Measurements from ENCODE around the gene HERC2. TPM values are rescaled to one million over a fixed set of nuclear protein-coding genes. Genes with fewer than 3 reads are reported as not detected.

The HERC2 gene
- total RNA-seq, 1 donor, result 53.6 TPM

DNA sequence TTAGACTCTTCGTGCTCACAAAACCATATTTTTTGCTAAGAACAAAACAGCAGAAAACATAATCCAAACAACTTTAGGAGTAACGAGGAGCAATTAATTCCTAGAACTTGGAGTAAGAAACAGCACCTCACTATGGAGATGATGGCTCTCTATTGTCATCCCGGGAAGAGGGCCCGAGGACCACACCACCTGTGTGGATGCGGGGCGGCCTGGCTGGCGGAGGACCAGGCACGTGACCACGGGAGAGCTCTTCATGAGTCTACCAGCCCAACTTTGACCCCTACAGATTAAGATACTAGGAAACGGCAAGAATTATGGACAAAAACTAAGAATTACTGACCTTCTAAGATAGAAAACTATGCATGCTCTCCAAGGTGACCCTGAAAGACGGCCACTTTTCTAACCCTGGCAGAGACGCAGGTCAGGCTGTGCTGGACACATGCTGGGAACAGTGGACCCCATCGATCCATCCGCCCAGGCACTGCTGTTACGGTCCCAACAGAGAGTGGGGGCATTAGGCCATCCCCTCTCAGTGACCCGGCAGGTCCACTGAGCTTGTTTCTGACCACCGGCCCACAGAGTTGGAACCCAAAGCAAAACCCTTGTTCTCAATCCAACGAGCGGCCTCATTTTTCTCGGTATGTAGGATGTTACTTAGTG is 209.7 kb downstream of the HERC2 start:
- no peak for TF ChIP-seq CTCF (IDR thresholded peaks at IDR 0.05; ENCODE audit: extremely low read depth, low read depth, low read length)
- no peaks in the 10 kb centered on the region for H3K9me3 ChIP-seq (ENCODE audit: low read depth, low read length)
- no peak for DNase-seq (ENCODE audit: insufficient read length, low spot score, missing footprints)

DNA sequence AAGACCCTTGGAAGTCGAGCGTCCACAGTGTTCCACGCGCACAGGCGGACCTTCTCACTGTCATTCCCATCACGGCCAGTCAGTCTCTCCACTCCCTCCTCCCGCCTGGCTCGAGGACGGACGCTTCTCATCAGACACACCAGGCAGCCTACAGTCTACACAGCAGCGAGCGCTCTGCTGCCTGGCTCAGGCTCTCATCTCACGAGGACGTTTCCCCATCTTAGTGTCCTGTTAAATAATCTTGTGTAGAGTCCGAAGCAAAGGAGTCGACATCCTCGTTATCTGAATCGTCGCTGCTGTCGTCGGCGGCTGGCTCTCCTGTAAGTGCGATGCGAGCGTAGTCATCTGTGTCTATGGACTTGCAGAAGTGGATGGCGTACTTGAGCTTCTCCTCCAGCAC is 210.4 kb downstream of the HERC2 start:
- no peak overlapping the region for H3K4me2 ChIP-seq (ENCODE audit: insufficient read depth, low read length)
- H4K20me1 ChIP-seq (ENCODE audit: insufficient read depth, low read length), result peaks cover 11% of the 10 kb centered on the region
- TF ChIP-seq CTCF (IDR thresholded peaks at IDR 0.05; ENCODE audit: extremely low read depth, low read depth, low read length), result no peak
- H3K79me2 ChIP-seq (ENCODE audit: insufficient read depth, low read length), result no peaks in the 10 kb centered on the region
- no peak overlapping the region for H2AFZ ChIP-seq (ENCODE audit: low read length)
- peaks cover 45% of the 10 kb centered on the region for H3K36me3 ChIP-seq (ENCODE audit: insufficient read depth, low read length)
- no peaks in the 10 kb centered on the region for H3K9me3 ChIP-seq (ENCODE audit: low read depth, low read length)
- peak; percentile 54 for DNase-seq (ENCODE audit: insufficient read length, low spot score, missing footprints)
- H3K4me1 ChIP-seq (ENCODE audit: insufficient read depth, low read length), result peaks cover 2% of the 10 kb centered on the region
- H3K27ac ChIP-seq (ENCODE audit: low read depth, low read length), result no peak overlapping the region
- H3K27me3 ChIP-seq (ENCODE audit: insufficient read depth, low read length), result no peaks in the 10 kb centered on the region
- no peak overlapping the region for H3K4me3 ChIP-seq (ENCODE audit: insufficient read depth, low read length)

More for the DNA sequence above, 209.7 kb downstream of the HERC2 start:
- no peak overlapping the region for H3K4me3 ChIP-seq (ENCODE audit: insufficient read depth, low read length)
- no peak overlapping the region for H2AFZ ChIP-seq (ENCODE audit: low read length)
- no peaks in the 10 kb centered on the region for H3K79me2 ChIP-seq (ENCODE audit: insufficient read depth, low read length)
- peaks cover 2% of the 10 kb centered on the region for H3K4me1 ChIP-seq (ENCODE audit: insufficient read depth, low read length)
- H3K36me3 ChIP-seq (ENCODE audit: insufficient read depth, low read length), result peaks cover 49% of the 10 kb centered on the region
- H3K27ac ChIP-seq (ENCODE audit: low read depth, low read length), result no peak overlapping the region
- no peaks in the 10 kb centered on the region for H3K27me3 ChIP-seq (ENCODE audit: insufficient read depth, low read length)
- no peak overlapping the region for H3K4me2 ChIP-seq (ENCODE audit: insufficient read depth, low read length)
- H4K20me1 ChIP-seq (ENCODE audit: insufficient read depth, low read length), result peaks cover 11% of the 10 kb centered on the region

DNA sequence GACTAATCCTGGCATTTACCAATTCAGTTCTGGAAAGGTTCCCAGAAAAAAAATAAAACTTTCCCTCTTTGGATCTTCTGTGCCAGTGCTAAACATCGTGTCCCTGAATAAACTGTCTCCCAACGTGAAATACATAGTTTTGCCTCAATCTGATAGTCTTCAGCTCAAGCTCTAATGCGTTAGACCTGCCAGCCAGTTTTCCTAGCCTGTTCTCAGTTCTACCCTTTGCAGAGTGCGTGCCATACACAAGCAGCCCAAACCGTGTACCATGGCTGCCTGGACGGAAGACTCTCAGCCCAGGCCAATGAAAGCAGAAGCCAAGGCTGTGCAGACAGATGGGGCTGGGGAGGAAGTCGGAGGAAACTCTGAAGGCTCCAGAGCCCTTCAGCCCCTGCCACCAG is 211.5 kb downstream of the HERC2 start:
- peak; percentile 51 for DNase-seq (ENCODE audit: insufficient read length, low spot score, missing footprints)
- peaks cover 36% of the 10 kb centered on the region for H3K36me3 ChIP-seq (ENCODE audit: insufficient read depth, low read length)
- no peak overlapping the region for H3K4me3 ChIP-seq (ENCODE audit: insufficient read depth, low read length)
- peaks cover 2% of the 10 kb centered on the region for H3K4me1 ChIP-seq (ENCODE audit: insufficient read depth, low read length)
- no peak for TF ChIP-seq CTCF (IDR thresholded peaks at IDR 0.05; ENCODE audit: extremely low read depth, low read depth, low read length)
- H3K9me3 ChIP-seq (ENCODE audit: low read depth, low read length), result no peaks in the 10 kb centered on the region
- peaks cover 11% of the 10 kb centered on the region for H4K20me1 ChIP-seq (ENCODE audit: insufficient read depth, low read length)
- H3K27ac ChIP-seq (ENCODE audit: low read depth, low read length), result no peak overlapping the region
- no peak overlapping the region for H2AFZ ChIP-seq (ENCODE audit: low read length)
- no peak overlapping the region for H3K4me2 ChIP-seq (ENCODE audit: insufficient read depth, low read length)
- H3K27me3 ChIP-seq (ENCODE audit: insufficient read depth, low read length), result no peaks in the 10 kb centered on the region
- H3K79me2 ChIP-seq (ENCODE audit: insufficient read depth, low read length), result no peaks in the 10 kb centered on the region

DNA sequence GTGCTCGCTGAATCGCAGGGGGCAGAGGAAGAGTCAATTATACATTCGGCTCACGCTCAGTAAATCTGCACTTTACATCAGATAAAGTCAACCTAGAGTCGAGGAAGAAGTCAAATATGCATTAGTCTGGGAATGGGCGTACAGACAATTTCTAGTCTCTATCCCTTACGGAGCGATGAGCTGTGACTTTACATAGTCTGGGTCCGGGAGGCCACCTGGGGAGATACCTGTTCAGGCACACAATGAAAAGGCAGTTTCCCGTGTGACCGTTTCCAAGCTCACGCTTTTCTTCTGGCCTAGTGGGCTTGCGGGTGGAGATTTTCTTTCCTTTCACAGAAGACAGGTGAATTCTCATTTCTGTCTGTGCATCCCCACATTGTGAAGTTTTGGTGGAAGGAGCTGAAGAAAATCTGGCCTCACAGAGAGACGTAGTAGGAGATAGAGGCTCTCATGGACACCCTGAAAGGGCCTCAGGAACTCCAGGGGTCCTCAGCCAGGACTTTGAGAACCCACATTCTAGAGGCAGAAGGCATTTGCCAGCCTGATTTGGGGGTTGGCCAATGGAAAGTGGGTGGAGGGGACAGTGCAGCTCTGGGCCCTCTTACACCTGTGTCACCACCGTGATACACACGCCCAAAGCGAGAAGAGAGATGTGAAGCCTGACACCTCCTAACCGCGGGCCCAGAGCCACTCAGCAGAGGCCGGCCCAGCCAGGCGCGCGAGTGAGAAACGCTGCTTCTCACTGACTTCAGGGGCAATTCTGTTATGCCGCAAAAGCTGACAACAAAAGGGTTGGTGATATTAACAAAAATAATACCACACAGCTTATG is 212.1 kb downstream of the HERC2 start:
- Histone ChIP-seq H3K27ac (ENCODE audit: low read depth, low read length) (no peak overlapping the region), H3K36me3 (ENCODE audit: insufficient read depth, low read length) (peaks cover 30% of the 10 kb centered on the region), H3K4me1 (ENCODE audit: insufficient read depth, low read length) (peaks cover 2% of the 10 kb centered on the region), H3K4me3 (ENCODE audit: insufficient read depth, low read length) (no peak overlapping the region), H3K27me3 (ENCODE audit: insufficient read depth, low read length) (no peaks in the 10 kb centered on the region), H3K4me2 (ENCODE audit: insufficient read depth, low read length) (no peak overlapping the region), H4K20me1 (ENCODE audit: insufficient read depth, low read length) (peaks cover 10% of the 10 kb centered on the region), H2AFZ (ENCODE audit: low read length) (no peak overlapping the region), H3K79me2 (ENCODE audit: insufficient read depth, low read length) (no peaks in the 10 kb centered on the region), H3K9me3 (ENCODE audit: low read depth, low read length) (no peaks in the 10 kb centered on the region)
- peak; percentile 76 for DNase-seq (ENCODE audit: insufficient read length, low spot score, missing footprints)
- no peak for TF ChIP-seq CTCF (IDR thresholded peaks at IDR 0.05; ENCODE audit: extremely low read depth, low read depth, low read length)

Measured in osteoblast (primary cell).